ENCODE measurements around the gene NR2C2. TPM values are rescaled to one million over a fixed set of nuclear protein-coding genes. Genes with fewer than 3 reads are reported as not detected.

The NR2C2 gene
- polyA plus RNA-seq, 1 donor: 51.0 TPM

- no peaks in the 10 kb centered on the region for H3K27me3 ChIP-seq (ENCODE audit: control insufficient read depth, insufficient read depth, low read length)
- H3K36me3 ChIP-seq (ENCODE audit: control insufficient read depth, insufficient read depth, low read length): peaks cover 27% of the 10 kb centered on the region
- no peak for DNase-seq
- peak overlapping the region; percentile 83 for H3K4me3 ChIP-seq (ENCODE audit: low read length)
- no peak overlapping the region for H3K27ac ChIP-seq (ENCODE audit: low read length)
- no CpG with 5 or more reads among the region's 6 CpGs for WGBS (ENCODE audit: insufficient coverage, low lambda C conversion rate)
- peaks cover 4% of the 10 kb centered on the region for H3K4me1 ChIP-seq (ENCODE audit: control insufficient read depth, insufficient read depth, low read length)
- H3K9me3 ChIP-seq (ENCODE audit: control insufficient read depth, low read depth, low read length): no peaks in the 10 kb centered on the region
Measured at GRCh38 chr3:15097891-15098290, 150.5 kb downstream of the NR2C2 start.

Other genes with a start within 250 kb of the NR2C2 start
- gene FGD5, start 128.6 kb upstream of the NR2C2 start, polyA plus RNA-seq: 6.3 TPM
- gene MRPS25, start 117.7 kb downstream of the NR2C2 start, polyA plus RNA-seq: 93.4 TPM
- 19.1 TPM for gene RBSN, start 151.6 kb downstream of the NR2C2 start, polyA plus RNA-seq

Measured in large intestine (tissue), 3 donors.